SK-N-SH (cell line): ENCODE measurements around the gene EIF2B5. TPM values are rescaled to one million over a fixed set of nuclear protein-coding genes. Genes with fewer than 3 reads are reported as not detected.

Experiments
- CTCF ChIA-PET: fragments of 300-600, 350-600 bp; formaldehyde crosslinking; extraction: SDS; loops from one replicate; lab custom pipeline; 2021; lab: Yijun Ruan, JAX
- POLR2A ChIA-PET: fragments of 350-600 bp; sonication (Branson Sonifier 250); formaldehyde crosslinking; extraction: SDS; loops from one replicate; lab custom pipeline; 2020; ENCODE audit warnings: antibody characterized with exemption, inconsistent platforms; lab: Yijun Ruan, JAX
- DNase-seq: peaks from one replicate; pipeline ENCODE4 v3.0.0; 2012
- H2AFZ ChIP-seq: fragments of 200-600 bp; sonication (generic); 2 replicates; pipeline ENCODE4 v1.8.1; 2016; ENCODE audit warnings: antibody characterized with exemption, mild to moderate bottlenecking, low read depth
- H3F3A ChIP-seq: fragments of 200-600 bp; sonication (generic); replicated peaks from 2 replicates; pipeline ENCODE3; 2016; ENCODE audit warnings: antibody characterized with exemption, mild to moderate bottlenecking; ENCODE audit not compliant: insufficient read depth
- H3K27ac ChIP-seq, 2 experiments: fragments of 200-500 bp in 1 of 2; fragments of 200-600 bp in 1 of 2; sonication (Bioruptor generic) in 1 of 2; sonication (generic), shearing (Covaris generic) in 1 of 2; 2 replicates each; pipeline versions ENCODE4 v1.5.1 to v1.6.1; 2014 to 2016; ENCODE audit warnings: low read depth in 2 of 2, inconsistent platforms in 1 of 2, low read length in 1 of 2, mild to moderate bottlenecking in 1 of 2, mixed read lengths in 1 of 2
- H3K27me3 ChIP-seq: fragments of 200-600 bp; sonication (generic), shearing (Covaris generic); 2 replicates; pipeline ENCODE4 v1.6.1; 2016; ENCODE audit warnings: mixed run types; ENCODE audit not compliant: insufficient read depth
- H3K36me3 ChIP-seq, 2 experiments: fragments of 200-500 bp in 1 of 2; fragments of 200-600 bp in 1 of 2; sonication (Bioruptor generic) in 1 of 2; sonication (generic) in 1 of 2; replicated peaks in 1 of 2; 2 replicates each; pipeline versions ENCODE3 to v1.5.1; 2014 to 2016; ENCODE audit warnings: low read length in 1 of 2, mild to moderate bottlenecking in 1 of 2; ENCODE audit not compliant: insufficient read depth in 2 of 2, control insufficient read depth in 1 of 2
- H3K4me1 ChIP-seq, 2 experiments: fragments of 200-500 bp in 1 of 2; fragments of 200-600 bp in 1 of 2; sonication (Bioruptor generic) in 1 of 2; sonication (generic), shearing (Covaris generic) in 1 of 2; 2 replicates each; pipeline versions ENCODE4 v1.5.1 to v1.6.1; 2014 to 2016; ENCODE audit warnings: low read depth in 1 of 2, low read length in 1 of 2, mixed run types in 1 of 2; ENCODE audit not compliant: insufficient read depth in 2 of 2, control insufficient read depth in 1 of 2
- H3K4me2 ChIP-seq: fragments of 200-600 bp; sonication (generic), shearing (Covaris generic); 2 replicates; pipeline ENCODE4 v1.6.1; 2017; ENCODE audit warnings: mixed run types
- H3K4me3 ChIP-seq, 2 experiments: fragments of 200-500 bp in 1 of 2; fragments of 200-600 bp in 1 of 2; sonication (Bioruptor generic) in 1 of 2; sonication (generic), shearing (Covaris generic) in 1 of 2; 2 replicates each; pipeline versions ENCODE4 v1.5.1 to v1.8.1; 2014 to 2016; ENCODE audit warnings: low read depth in 2 of 2, inconsistent platforms in 1 of 2, low read length in 1 of 2, mild to moderate bottlenecking in 1 of 2, mixed read lengths in 1 of 2, moderate library complexity in 1 of 2
- H3K79me2 ChIP-seq: fragments of 200-600 bp; sonication (generic); 2 replicates; pipeline ENCODE4 v1.8.1; 2017; ENCODE audit warnings: mild to moderate bottlenecking; ENCODE audit not compliant: insufficient read depth
- H3K9ac ChIP-seq: fragments of 200-600 bp; sonication (generic); 2 replicates; pipeline ENCODE4 v1.6.1; 2017; ENCODE audit warnings: mixed run types
- H3K9me2 ChIP-seq: fragments of 200-600 bp; sonication (generic); 2 replicates; pipeline ENCODE4 v1.6.1; 2017; ENCODE audit warnings: mixed run types
- H3K9me3 ChIP-seq: fragments of 200-600 bp; sonication (generic); 2 replicates; pipeline ENCODE4 v1.6.1; 2017; ENCODE audit warnings: mixed run types, mild to moderate bottlenecking, moderate library complexity
- H4K20me1 ChIP-seq: fragments of 200-600 bp; sonication (generic); 2 replicates; pipeline ENCODE4 v1.6.1; 2017; ENCODE audit warnings: mild to moderate bottlenecking, mixed run types; ENCODE audit not compliant: insufficient read depth
- CHD2 ChIP-seq: fragments of 150-350 bp; IDR thresholded peaks from 2 replicates; pipeline ENCODE4 v1.6.1; 2018; ENCODE audit warnings: low read length; ENCODE audit not compliant: partially characterized antibody
- ELF1 ChIP-seq: IDR thresholded peaks from 2 replicates; pipeline ENCODE4 v1.4.0; 2012
- EP300 ChIP-seq, 2 experiments: IDR thresholded peaks; 2 replicates each; pipeline versions ENCODE4 v1.4.0 to v1.6.1; 2012; ENCODE audit warnings: borderline replicate concordance in 1 of 2, low read depth in 1 of 2, low read length in 1 of 2
- FOXJ3 ChIP-seq: sonication (generic); formaldehyde crosslinking; IDR thresholded peaks from 2 replicates; pipeline ENCODE4 v1.5.1; 2020; ENCODE audit warnings: mild to moderate bottlenecking, missing genetic modification reagents
- GABPA ChIP-seq: IDR thresholded peaks from 2 replicates; pipeline ENCODE4 v1.4.0; 2012; ENCODE audit warnings: low read depth, mild to moderate bottlenecking
- IRF3 ChIP-seq: fragments of 150-350 bp; IDR thresholded peaks from 2 replicates; pipeline ENCODE4 v1.6.1; 2016; ENCODE audit warnings: mild to moderate bottlenecking, low read depth, low read length
- JUND ChIP-seq: IDR thresholded peaks from 2 replicates; pipeline ENCODE4 v1.4.0; 2012
- NRF1 ChIP-seq: IDR thresholded peaks from 2 replicates; pipeline ENCODE4 v1.6.1; 2012; ENCODE audit warnings: low read depth, mild to moderate bottlenecking, low read length
- RAD21 ChIP-seq: IDR thresholded peaks from 2 replicates; pipeline ENCODE4 v1.6.1; 2012; ENCODE audit warnings: mild to moderate bottlenecking, low read length
- REST ChIP-seq: IDR thresholded peaks from 2 replicates; pipeline ENCODE4 v1.6.1; 2012; ENCODE audit warnings: mild to moderate bottlenecking, low read depth, low read length, moderate library complexity
- RFX5 ChIP-seq: IDR thresholded peaks from 2 replicates; pipeline ENCODE4 v1.6.1; 2012; ENCODE audit warnings: mild to moderate bottlenecking, improper control_type of control experiment, low read length
- RXRA ChIP-seq: IDR thresholded peaks from 2 replicates; pipeline ENCODE4 v1.4.0; 2012; ENCODE audit warnings: low read depth, mild to moderate bottlenecking, borderline replicate concordance
- SIN3A ChIP-seq: IDR thresholded peaks from 2 replicates; pipeline ENCODE4 v1.6.1; 2012; ENCODE audit warnings: low read depth, mild to moderate bottlenecking, low read length, moderate library complexity, borderline replicate concordance
- WGBS: methylation state at CpG from one replicate; pipeline ENCODE4 v1.1.6; 2017; ENCODE audit warnings: low lambda C conversion rate; 5-methylcytosine and 5-hydroxymethylcytosine counted together
- polyA plus RNA-seq, 3 experiments: library from polyadenylated mRNA; depleted of rRNA; stranded (reverse); fragments of >200 nt; gene quantifications; 2 replicates each; pipeline ENCODE4 v1.2.3, GENCODE V29; 2012
- TF ChIP-seq, protein P1 (sequence below): IDR thresholded peaks from 2 replicates; pipeline ENCODE4 v1.4.0; 2012; ENCODE audit warnings: low read depth

EIF2B5 gene
- polyA plus RNA-seq, 1 of the 3 experiments (the other 2 are of a cell fraction), result 46.8 TPM

GRCh38 chr3:184172681-184173373 lies 37.7 kb downstream of the EIF2B5 start:
- Histone ChIP-seq H3K27ac (peak overlapping the region in 1 of 2 experiments; percentile 44; a peak in 3 of 4 replicates), H3K9me2 (no peaks in the 10 kb centered on the region), H2AFZ (no peak overlapping the region), H3K36me3 (peaks cover 22 to 58% of the 10 kb centered on the region in 2 experiments), H4K20me1 (peaks cover 13% of the 10 kb centered on the region), H3K9me3 (no peaks in the 10 kb centered on the region)
- TF ChIP-seq RXRA (no peak), ELF1 (no peak), NRF1 (no peak), IRF3 (no peak), JUND (no peak), CHD2 (no peak), REST (no peak), FOXJ3 (CRISPR knock-in tag) (no peak), EP300 (IDR thresholded peaks at IDR 0.05; ENCODE audit: borderline replicate concordance in 1 of 2, low read depth in 1 of 2, low read length in 1 of 2) (no peak), SIN3A (no peak), RFX5 (no peak), GABPA (no peak), RAD21 (no peak)
- TF ChIP-seq, protein P1, sequence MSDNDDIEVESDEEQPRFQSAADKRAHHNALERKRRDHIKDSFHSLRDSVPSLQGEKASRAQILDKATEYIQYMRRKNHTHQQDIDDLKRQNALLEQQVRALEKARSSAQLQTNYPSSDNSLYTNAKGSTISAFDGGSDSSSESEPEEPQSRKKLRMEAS, result no peak
- TF ChIP-seq, all 33 proteins: peak for 0
- 81% methylated on average over 5 of the region's 5 CpGs for WGBS
- Histone ChIP-seq H3K4me1 (peaks cover 17 to 29% of the 10 kb centered on the region in 2 experiments), H3K27me3 (no peaks in the 10 kb centered on the region), H3F3A (peaks cover 37% of the 10 kb centered on the region), H3K79me2 (peaks cover 26% of the 10 kb centered on the region), H3K4me2 (no peak overlapping the region), H3K4me3 (no peak overlapping the region), H3K9ac (peak overlapping the region; percentile 16; the same call in 1 of the 2 replicates)
- ChIA-PET CTCF (interaction anchor here (0.9 to 7.0 kb wide), 8 partner anchors 9 to 269 kb away, joined by 3 to 30 read pairs (median 5); partner anchors contain the start of genes DVL3 and EEF1AKMT4), POLR2A (no interaction called here)
- DNase-seq, result no peak
